ENCODE measurements around the gene RIPK1.

The RIPK1 gene

GRCh38 chr6:3163248-3163594 lies 94.9 kb downstream of the RIPK1 start:
- no peak for DNase-seq

GRCh38 chr6:3164388-3164787 lies 96.1 kb downstream of the RIPK1 start:
- no peak for DNase-seq

Data from fibroblast of skin of abdomen (primary cell).